ENCODE data around the gene GIGYF2.
"Not testable (repeated sequence)": the region's sequence is repeated elsewhere in the genome, so short reads cannot be mapped to it uniquely, and the experiment has no call there.

The GIGYF2 gene

DNA sequence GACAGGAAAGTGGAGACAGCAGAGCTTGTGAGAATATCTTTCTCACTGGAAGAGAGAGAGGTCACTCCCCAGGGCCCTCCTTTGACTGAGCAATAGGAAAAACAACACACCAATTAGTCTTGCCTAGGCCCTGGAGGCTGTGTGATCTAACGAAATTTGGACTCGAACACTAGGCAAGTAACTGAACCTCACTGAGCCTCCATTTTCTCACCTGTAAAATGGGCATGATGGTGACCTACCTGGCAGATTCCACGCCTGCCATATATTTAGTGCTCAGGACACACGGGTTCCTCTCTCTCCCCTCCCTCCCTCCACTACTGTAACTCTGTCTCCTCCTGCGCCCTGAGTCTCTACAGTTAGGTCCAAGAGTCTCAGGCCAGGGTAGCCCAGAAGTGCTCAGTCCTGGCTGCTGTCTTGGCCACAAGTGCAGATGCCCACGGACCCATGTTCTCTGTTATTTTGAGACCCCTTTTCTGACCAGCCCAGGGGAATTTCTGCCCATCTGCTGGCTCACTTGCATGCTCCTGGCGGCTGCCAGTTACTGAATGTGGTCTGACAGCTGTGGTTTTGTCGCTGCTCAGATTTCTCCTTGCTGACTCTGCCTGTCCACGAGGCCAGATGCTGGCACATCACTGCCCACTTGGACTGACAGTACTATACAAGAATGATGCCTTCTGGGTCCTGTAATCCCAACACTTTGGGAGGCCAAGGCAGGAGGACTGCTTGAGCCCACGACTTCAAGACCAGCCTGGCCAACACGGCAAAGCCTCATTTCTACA lies 9.6 kb upstream of the GIGYF2 start:
- TF ChIP-seq, protein P1, sequence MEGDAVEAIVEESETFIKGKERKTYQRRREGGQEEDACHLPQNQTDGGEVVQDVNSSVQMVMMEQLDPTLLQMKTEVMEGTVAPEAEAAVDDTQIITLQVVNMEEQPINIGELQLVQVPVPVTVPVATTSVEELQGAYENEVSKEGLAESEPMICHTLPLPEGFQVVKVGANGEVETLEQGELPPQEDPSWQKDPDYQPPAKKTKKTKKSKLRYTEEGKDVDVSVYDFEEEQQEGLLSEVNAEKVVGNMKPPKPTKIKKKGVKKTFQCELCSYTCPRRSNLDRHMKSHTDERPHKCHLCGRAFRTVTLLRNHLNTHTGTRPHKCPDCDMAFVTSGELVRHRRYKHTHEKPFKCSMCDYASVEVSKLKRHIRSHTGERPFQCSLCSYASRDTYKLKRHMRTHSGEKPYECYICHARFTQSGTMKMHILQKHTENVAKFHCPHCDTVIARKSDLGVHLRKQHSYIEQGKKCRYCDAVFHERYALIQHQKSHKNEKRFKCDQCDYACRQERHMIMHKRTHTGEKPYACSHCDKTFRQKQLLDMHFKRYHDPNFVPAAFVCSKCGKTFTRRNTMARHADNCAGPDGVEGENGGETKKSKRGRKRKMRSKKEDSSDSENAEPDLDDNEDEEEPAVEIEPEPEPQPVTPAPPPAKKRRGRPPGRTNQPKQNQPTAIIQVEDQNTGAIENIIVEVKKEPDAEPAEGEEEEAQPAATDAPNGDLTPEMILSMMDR (IDR thresholded peaks at IDR 0.05; ENCODE audit: control insufficient read depth, extremely low read depth, insufficient read depth): no peak
- DNase-seq (ENCODE audit: low read depth): no peak

DNA sequence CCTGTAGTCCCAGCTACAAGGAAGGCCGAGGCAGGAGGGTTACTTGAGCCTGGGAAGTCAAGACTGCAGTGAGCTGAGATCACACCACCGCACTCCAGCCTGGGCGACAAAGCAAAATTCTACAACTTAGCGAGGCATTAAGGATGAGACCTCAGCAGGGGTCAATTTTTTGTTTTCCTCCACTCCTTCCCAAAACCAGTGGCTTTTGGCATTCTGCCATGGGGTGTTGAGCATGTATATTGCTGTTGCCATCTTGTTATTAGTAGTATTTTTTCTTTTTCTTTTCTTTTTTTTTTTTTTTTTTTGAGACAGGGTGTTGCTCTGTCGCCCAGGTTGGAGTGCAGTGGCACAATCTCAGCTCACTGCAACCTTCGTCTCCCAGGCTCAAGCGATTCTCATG lies 8.9 kb upstream of the GIGYF2 start:
- no peak for DNase-seq (ENCODE audit: low read depth)
- TF ChIP-seq, protein P1 (IDR thresholded peaks at IDR 0.05; ENCODE audit: control insufficient read depth, extremely low read depth, insufficient read depth): no peak
- H3K4me3 ChIP-seq (ENCODE audit: low read depth, low read length): no peak overlapping the region

More for the DNA sequence above, 9.6 kb upstream of the GIGYF2 start:
- no peak overlapping the region for H3K4me3 ChIP-seq (ENCODE audit: low read depth, low read length)

DNA sequence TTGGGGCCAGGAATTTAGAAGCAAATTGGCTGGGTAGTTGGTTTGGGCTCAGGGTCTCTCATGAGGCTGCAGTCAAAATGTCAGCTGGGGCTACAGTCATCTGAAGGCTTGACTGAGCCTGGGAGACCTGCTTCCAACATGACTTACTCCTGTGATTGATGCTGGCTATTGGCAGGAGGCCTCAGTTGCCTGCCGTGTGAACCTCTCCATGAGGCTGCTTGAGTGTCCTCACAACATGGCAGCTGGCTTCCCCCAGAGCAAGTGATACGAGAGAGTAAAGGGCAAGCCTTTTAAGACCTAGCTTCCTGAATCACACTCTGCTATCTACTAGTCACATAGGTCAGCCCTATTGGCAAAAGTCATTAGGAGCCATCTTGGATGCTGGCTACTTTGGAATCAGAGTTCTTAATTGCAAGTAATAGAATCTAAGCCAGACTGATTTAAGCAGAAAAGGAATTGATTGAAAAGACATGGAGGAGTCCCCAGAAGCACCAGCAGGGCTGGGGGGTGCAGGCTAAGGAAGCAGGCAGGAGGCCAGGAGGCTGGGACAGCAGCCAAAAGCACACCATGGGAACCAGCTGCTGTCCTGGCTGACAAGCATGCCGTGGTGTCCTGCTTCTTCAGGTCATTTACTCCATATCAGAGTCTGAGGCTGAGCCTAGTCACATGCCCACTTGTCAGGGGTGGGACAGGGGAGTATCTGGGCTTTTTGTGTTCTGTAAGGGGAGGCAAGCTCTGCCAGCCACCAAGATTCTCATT lies 7.8 kb upstream of the GIGYF2 start:
- DNase-seq (ENCODE audit: low read depth): no peak
- TF ChIP-seq, protein P1 (IDR thresholded peaks at IDR 0.05; ENCODE audit: control insufficient read depth, extremely low read depth, insufficient read depth): no peak
- no peak overlapping the region for H3K4me3 ChIP-seq (ENCODE audit: low read depth, low read length)

DNA sequence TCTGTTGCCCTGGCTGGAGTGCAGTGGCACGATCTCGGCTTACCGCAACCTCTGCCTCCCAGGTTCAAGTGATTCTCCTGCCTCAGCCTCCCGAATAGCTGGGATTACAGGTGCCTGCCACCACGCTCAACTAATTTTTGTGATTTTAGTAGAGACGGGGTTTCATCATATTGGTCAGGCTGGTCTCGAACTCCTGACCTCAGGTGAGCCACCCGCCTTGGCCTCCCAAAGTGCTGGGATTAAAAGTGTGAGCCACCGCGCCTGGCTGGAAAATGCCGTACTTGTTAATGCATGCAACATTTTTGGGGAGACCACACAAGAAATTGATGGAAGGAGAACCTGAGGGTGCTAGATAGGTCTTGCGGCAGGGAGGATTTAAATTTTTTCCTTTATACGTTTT lies 6.0 kb upstream of the GIGYF2 start:
- not testable (repeated sequence) for DNase-seq (ENCODE audit: low read depth); H3K4me3 ChIP-seq (ENCODE audit: low read depth, low read length)

DNA sequence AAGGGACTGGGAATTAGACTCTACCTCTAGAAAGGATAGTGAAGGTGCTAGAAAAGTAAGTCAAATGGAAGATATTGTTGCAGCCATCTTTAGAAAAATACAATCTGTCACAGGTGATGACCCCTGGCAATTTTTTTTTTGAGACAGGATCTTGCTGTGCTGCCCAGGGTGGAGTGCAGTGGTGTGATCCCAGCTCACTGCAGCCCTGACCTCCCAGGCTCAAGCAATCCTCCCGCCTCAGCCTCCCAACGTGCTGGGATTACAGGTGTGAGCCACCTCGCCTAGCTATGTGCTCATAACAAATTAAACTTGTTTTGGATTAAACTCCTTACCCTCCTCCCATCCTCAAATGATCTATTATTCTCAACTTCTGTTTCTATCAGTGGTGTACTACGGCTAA lies 3.8 kb upstream of the GIGYF2 start:
- no peak overlapping the region for H3K4me3 ChIP-seq (ENCODE audit: low read depth, low read length)
- TF ChIP-seq, protein P1 (IDR thresholded peaks at IDR 0.05; ENCODE audit: control insufficient read depth, extremely low read depth, insufficient read depth): no peak
- no peak for DNase-seq (ENCODE audit: low read depth)

DNA sequence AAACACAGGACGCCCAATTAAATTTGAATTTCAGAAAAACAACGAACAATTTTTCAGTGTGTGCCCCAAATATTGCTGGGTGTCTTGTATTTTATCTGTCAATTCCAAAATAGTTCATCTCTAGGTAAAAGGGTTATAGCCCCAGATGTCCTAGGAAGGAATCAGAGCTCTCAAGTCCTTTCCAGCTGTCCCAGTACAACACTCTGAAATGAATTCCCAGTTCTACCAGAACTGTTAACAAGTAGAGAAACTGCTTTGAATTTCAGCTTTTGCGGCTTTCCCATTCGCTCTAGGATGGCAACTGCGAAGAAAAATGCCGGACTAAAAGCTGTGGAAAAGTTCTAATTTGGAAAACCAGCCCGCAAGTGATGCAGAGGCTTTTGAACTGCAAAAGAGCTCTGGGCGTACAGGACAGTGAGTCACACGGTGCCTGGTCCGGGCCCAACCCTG lies 497 bp upstream of the GIGYF2 start:
- H3K4me3 ChIP-seq (ENCODE audit: low read depth, low read length): peak overlapping the region; percentile 10; the same call in 1 of the 2 replicates
- TF ChIP-seq, protein P1 (IDR thresholded peaks at IDR 0.05; ENCODE audit: control insufficient read depth, extremely low read depth, insufficient read depth): no peak
- DNase-seq (ENCODE audit: low read depth): no peak

DNA sequence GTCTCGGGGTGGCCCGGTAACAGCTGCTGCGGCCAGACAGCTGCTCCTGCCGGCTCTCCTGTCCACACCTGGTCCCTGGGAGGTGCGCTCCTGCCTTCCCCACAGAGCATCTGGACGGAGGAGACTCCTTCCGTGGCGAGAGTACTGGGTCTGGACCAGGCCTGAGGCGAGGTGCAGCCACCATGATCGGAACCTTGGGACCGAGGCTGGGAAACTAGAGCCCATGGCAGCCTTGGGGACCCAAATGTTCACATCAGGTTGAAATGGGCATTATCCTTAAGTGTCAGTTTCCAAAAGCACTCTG lies 628 bp downstream of the GIGYF2 start:
- DNase-seq (ENCODE audit: low read depth): no peak
- TF ChIP-seq, protein P1 (IDR thresholded peaks at IDR 0.05; ENCODE audit: control insufficient read depth, extremely low read depth, insufficient read depth): no peak
- H3K4me3 ChIP-seq (ENCODE audit: low read depth, low read length): peak overlapping the region; percentile 94

Data from LNCaP clone FGC (cell line).